K562 (cell line): ENCODE measurements around the gene C2CD4C. TPM values are rescaled to one million over a fixed set of nuclear protein-coding genes. Genes with fewer than 3 reads are reported as not detected.
A peak's percentile ranks its signal among the peaks of the same experiment; 100 is the strongest.
"Not testable (repeated sequence)": the region's sequence is repeated elsewhere in the genome, so short reads cannot be mapped to it uniquely, and the experiment has no call there.

ENCODE experiments used
- ATAC-seq: fragments of 200-7000 bp; cut with Tn5 transposase; 3 replicates; pipeline ENCODE4 v1.9.1; 2020; ENCODE audit warnings: moderate library complexity
- BruUV-seq: library from RNA; stranded (reverse); fragments of 400-500 nt; replicated peaks from 2 replicates; lab custom pipeline; 2021; lab: Mats Ljungman, UMichigan
- CTCF ChIA-PET: fragments of 300-600 bp; formaldehyde crosslinking; extraction: SDS; loops from one replicate; lab custom pipeline; 2021; ENCODE audit warnings: low intra/inter-chr PET ratio; lab: Yijun Ruan, JAX
- POLR2A ChIA-PET: fragments of 300-600, 350-650 bp; sonication (Branson Sonifier 250); formaldehyde crosslinking; extraction: SDS; loops from one replicate; lab custom pipeline; 2021; ENCODE audit warnings: antibody characterized with exemption, inconsistent platforms; lab: Yijun Ruan, JAX
- DNase-seq, 4 experiments: peaks; one replicate each; pipeline versions ENCODE4 v3.0.0 to v3.0.0-alpha.2; 2011 to 2018; ENCODE audit warnings: low spot score in 3 of 4, mixed read lengths in 3 of 4; ENCODE audit errors: extremely low read depth in 1 of 4
- FAIRE-seq: peaks from 2 replicates; lab custom pipeline; 2011; peaks lifted over from hg19 to GRCh38; lab: Jason Lieb, UNC
- H2AFZ ChIP-seq: 2 replicates; pipeline ENCODE4 v1.6.0; 2011; ENCODE audit warnings: low read depth, low read length, control low read depth, inconsistent platforms
- H3K27ac ChIP-seq: fragments of 200-600 bp; 3 replicates; pipeline ENCODE4 v1.8.0; 2011; ENCODE audit warnings: low read depth, mild to moderate bottlenecking, control low read depth, inconsistent platforms, low read length, moderate library complexity, mixed read lengths; ENCODE audit errors: extremely low read depth
- H3K27me3 ChIP-seq, 2 experiments: fragments of 300-600 bp in 1 of 2; 2 replicates in 1 of 2; 3 replicates in 1 of 2; pipeline versions ENCODE4 v1.6.0 to v1.8.0; 2011; ENCODE audit warnings: inconsistent platforms in 2 of 2, low read length in 2 of 2, mild to moderate bottlenecking in 1 of 2, mixed read lengths in 1 of 2, moderate library complexity in 1 of 2; ENCODE audit not compliant: control insufficient read depth in 2 of 2, insufficient read depth in 2 of 2
- H3K36me3 ChIP-seq: fragments of 300-600 bp; 3 replicates; pipeline ENCODE4 v1.8.0; 2011; ENCODE audit warnings: mild to moderate bottlenecking, low read length, inconsistent platforms; ENCODE audit not compliant: control insufficient read depth, insufficient read depth
- H3K4me1 ChIP-seq, 2 experiments: fragments of 200-600 bp in 1 of 2; replicated peaks in 1 of 2; 2 replicates in 1 of 2; 3 replicates in 1 of 2; pipeline versions ENCODE4 v1.5.1 to v1.8.0; 2011; ENCODE audit warnings: inconsistent platforms in 2 of 2, low read length in 2 of 2, mild to moderate bottlenecking in 1 of 2, mixed read lengths in 1 of 2, moderate library complexity in 1 of 2; ENCODE audit not compliant: control insufficient read depth in 2 of 2, insufficient read depth in 2 of 2
- H3K4me2 ChIP-seq: 2 replicates; pipeline ENCODE4 v1.6.1; 2011; ENCODE audit warnings: low read length, control low read depth, inconsistent platforms, mixed read lengths; ENCODE audit not compliant: insufficient read depth
- H3K4me3 ChIP-seq: fragments of 200-600 bp; sonication (generic), shearing (Covaris generic); 2 replicates; pipeline ENCODE4 v1.5.1; 2016; ENCODE audit warnings: control low read depth, inconsistent platforms
- H3K79me2 ChIP-seq: fragments of 200-600 bp; 3 replicates; pipeline ENCODE4 v1.8.0; 2011; ENCODE audit warnings: low read length, inconsistent platforms; ENCODE audit not compliant: control insufficient read depth, insufficient read depth
- H3K9ac ChIP-seq, 2 experiments: 2 replicates each; pipeline versions ENCODE4 v1.6.0 to v1.6.1; 2011; ENCODE audit warnings: low read depth in 2 of 2, low read length in 2 of 2, control low read depth in 1 of 2, inconsistent platforms in 1 of 2, mild to moderate bottlenecking in 1 of 2, mixed read lengths in 1 of 2; ENCODE audit not compliant: insufficient read depth in 1 of 2
- H3K9me1 ChIP-seq: one replicate; pipeline ENCODE4 v1.6.0; 2011; ENCODE audit warnings: inconsistent platforms, mild to moderate bottlenecking, low read length, moderate library complexity; ENCODE audit not compliant: control insufficient read depth, insufficient read depth
- H3K9me3 ChIP-seq: replicated peaks from 2 replicates; pipeline ENCODE4 v1.5.1; 2011; ENCODE audit warnings: low read depth, low read length, inconsistent platforms; ENCODE audit not compliant: control insufficient read depth, insufficient read depth
- H4K20me1 ChIP-seq: replicated peaks from 2 replicates; pipeline ENCODE4 v1.6.1; 2011; ENCODE audit warnings: low read length, inconsistent platforms, mixed read lengths; ENCODE audit not compliant: control insufficient read depth, insufficient read depth
- HNRNPH1 ChIP-seq: fragments of 200-400 bp; formaldehyde crosslinking; optimal IDR thresholded peaks from 2 replicates; pipeline ENCODE3; 2017; ENCODE audit warnings: low read depth, mild to moderate bottlenecking, low read length, moderate library complexity
- RBM39 ChIP-seq: fragments of 200-400 bp; formaldehyde crosslinking; optimal IDR thresholded peaks from 2 replicates; pipeline ENCODE3; 2018; ENCODE audit warnings: low read depth, low read length
- ZC3H11A ChIP-seq: IDR thresholded peaks from 2 replicates; pipeline ENCODE4 v1.6.1; 2012; ENCODE audit warnings: low read depth, low read length, improper control_type of control experiment
- WGBS: fragments of 100-300 bp; shearing (Covaris generic); methylation state at CpG from one replicate; pipeline ENCODE4 v1.1.6; 2016; ENCODE audit warnings: low coverage, mixed read lengths; ENCODE audit not compliant: insufficient coverage; ENCODE audit errors: missing lambda C conversion rate; 5-methylcytosine and 5-hydroxymethylcytosine counted together
- in situ Hi-C: fragments of 300-500 bp; cut with MboI; formaldehyde crosslinking; loops from 4 replicates; pipeline ENCODE4 v1.15.0; 2018; ENCODE audit warnings: inconsistent platforms, mixed read lengths
- intact Hi-C: fragments of 100-400 bp; cut with micrococcal nuclease; formaldehyde crosslinking; loops from 2 replicates; pipeline ENCODE4 v1.14.2; 2022
- polyA plus RNA-seq, 8 experiments: library from polyadenylated mRNA; depleted of rRNA in 4 of 8; stranded (reverse) in 5 of 8; unstranded in 3 of 8; fragments of >200 nt; fragmentation: Nextera tagmentation in 2 of 8; fragmentation: Illumina TruSeq in 1 of 8; extraction: Ambion mirVana in 2 of 8; extraction: Trizol in 1 of 8; gene quantifications; 2 replicates each; pipeline versions ENCODE4 v1.2.1 to v1.2.3, GENCODE V29; 2011 to 2014; ENCODE audit warnings: inconsistent platforms in 1 of 8, missing spikeins in 1 of 8
- total RNA-seq, 7 experiments: library from RNA; depleted of rRNA in 6 of 7; stranded (reverse); fragments of >200 nt in 6 of 7; fragmentation: Illumina TruSeq in 2 of 7; extraction: Trizol in 2 of 7; gene quantifications; 2 replicates each; pipeline versions ENCODE4 v1.2.1 to v1.2.3, GENCODE V29; 2011 to 2021; ENCODE audit warnings: low replicate concordance in 1 of 7
- TF ChIP-seq, protein P1 (sequence below): sonication (generic); formaldehyde crosslinking; IDR thresholded peaks from 2 replicates; pipeline ENCODE4 v1.8.0; 2022; ENCODE audit warnings: missing genetic modification reagents, mild to moderate bottlenecking, moderate library complexity, borderline replicate concordance

The C2CD4C gene
- total and polyA plus RNA-seq, 9 of the 15 experiments (the other 6 are each of a cell fraction or from before 2014, with no cell fraction given), result 0.01 to 0.07 TPM; not detected in 7

DNA sequence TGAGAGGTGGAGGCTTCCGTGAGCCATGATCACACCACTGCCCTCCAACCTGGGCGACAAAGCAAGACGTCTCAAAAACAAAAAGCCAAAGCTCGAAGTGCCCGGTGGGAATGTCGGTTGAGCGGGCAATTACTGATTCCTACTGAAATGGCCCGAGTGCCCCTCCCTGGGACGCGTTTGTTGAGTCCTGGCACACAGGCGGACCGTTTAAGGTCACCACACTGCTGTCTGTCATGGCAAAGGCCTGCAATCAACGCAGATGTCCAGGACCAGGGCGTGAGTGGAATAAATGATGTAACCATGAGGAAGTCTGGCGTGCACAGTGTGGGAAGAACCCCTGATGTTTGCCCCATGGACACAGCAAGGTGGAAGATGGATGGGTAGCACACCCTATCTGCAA lies 19.2 kb upstream of the C2CD4C start (continued):
- no peak for TF ChIP-seq RBM39
- TF ChIP-seq HNRNPH1, result no peak

DNA sequence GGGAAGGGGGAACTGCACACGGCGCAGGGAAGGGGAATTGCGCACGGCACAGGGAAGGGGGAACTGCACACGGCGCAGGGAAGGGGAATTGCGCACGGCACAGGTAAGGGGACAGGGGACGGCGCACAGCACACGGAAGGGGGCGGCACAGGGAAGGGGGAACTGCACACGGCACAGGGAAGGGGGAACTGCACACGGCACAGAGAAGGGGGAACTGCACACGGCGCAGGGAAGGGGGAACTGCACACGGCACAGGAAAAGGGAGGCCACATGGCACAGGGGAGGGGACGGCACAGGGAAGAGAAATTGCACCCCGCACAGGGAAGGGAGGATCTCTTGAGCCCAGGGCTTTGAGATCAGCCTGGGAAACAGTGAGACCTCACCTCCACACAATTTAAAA lies 18.7 kb upstream of the C2CD4C start:
- DNase-seq, result not testable (repeated sequence)
- TF ChIP-seq ZC3H11A, result 0 out of 2 replicates have a peak, but pooled peaks have one; percentile 50
- TF ChIP-seq, protein P1, sequence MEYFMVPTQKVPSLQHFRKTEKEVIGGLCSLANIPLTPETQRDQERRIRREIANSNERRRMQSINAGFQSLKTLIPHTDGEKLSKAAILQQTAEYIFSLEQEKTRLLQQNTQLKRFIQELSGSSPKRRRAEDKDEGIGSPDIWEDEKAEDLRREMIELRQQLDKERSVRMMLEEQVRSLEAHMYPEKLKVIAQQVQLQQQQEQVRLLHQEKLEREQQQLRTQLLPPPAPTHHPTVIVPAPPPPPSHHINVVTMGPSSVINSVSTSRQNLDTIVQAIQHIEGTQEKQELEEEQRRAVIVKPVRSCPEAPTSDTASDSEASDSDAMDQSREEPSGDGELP (CRISPR knock-in tag), result 0 out of 2 replicates have a peak, but pooled peaks have one; percentile 20
- TF ChIP-seq, all 486 proteins: peak for 2; not testable (repeated sequence) for 484
- ATAC-seq, in situ Hi-C loops, POLR2A ChIA-PET, H4K20me1 ChIP-seq, H3K9me1 ChIP-seq, BruUV-seq, H3K4me3 ChIP-seq, FAIRE-seq, H3K9ac ChIP-seq, H3K27ac ChIP-seq, H2AFZ ChIP-seq, CTCF ChIA-PET, H3K9me3 ChIP-seq, H3K36me3 ChIP-seq, intact Hi-C loops, H3K4me2 ChIP-seq, H3K79me2 ChIP-seq: not testable (repeated sequence)
- H3K27me3 ChIP-seq, result peaks cover 5 to 39% of the 10 kb centered on the region in 2 experiments; a peak in 3 of 5 replicates
- peaks cover 0 to 11% of the 10 kb centered on the region in 2 experiments; a peak in 1 of 5 replicates for H3K4me1 ChIP-seq
- 12% methylated on average over 6 of the region's 19 CpGs for WGBS
